Heart left ventricle (tissue), 16 donors: ENCODE measurements around the gene C2orf92. TPM values are rescaled to one million over a fixed set of nuclear protein-coding genes. Genes with fewer than 3 reads are reported as not detected.
"Not testable (repeated sequence)": the region's sequence is repeated elsewhere in the genome, so short reads cannot be mapped to it uniquely, and the experiment has no call there.

Source experiments
- ATAC-seq, 4 donors: fragments of 200-7000 bp; cut with Tn5 transposase; one replicate each; pipeline ENCODE4 v1.9.1; 2020 to 2022; ENCODE audit warnings: moderate library complexity in 4 of 4, mild to moderate bottlenecking in 3 of 4, moderate number of reproducible peaks in 1 of 4
- DNase-seq, 5 donors: peaks; one replicate each; pipeline ENCODE4 v3.0.0-alpha.2; 2020
- H3K27ac ChIP-seq, 12 donors: fragments of 200-600 bp; sonication (generic) in 4 of 12; one replicate each; pipeline versions ENCODE4 v1.5.0 to v1.8.0; 2016 to 2022; ENCODE audit warnings: mild to moderate bottlenecking in 2 of 12
- H3K27me3 ChIP-seq, 9 donors: fragments of 200-600 bp; sonication (generic) in 2 of 9; one replicate each; pipeline versions ENCODE4 v1.5.1 to v1.8.0; 2016 to 2022; ENCODE audit warnings: mild to moderate bottlenecking in 3 of 9
- H3K36me3 ChIP-seq, 9 donors: fragments of 200-600 bp; sonication (generic) in 2 of 9; one replicate each; pipeline versions ENCODE4 v1.5.0 to v1.8.0; 2018 to 2022; ENCODE audit warnings: mild to moderate bottlenecking in 2 of 9
- H3K4me1 ChIP-seq, 12 donors: fragments of 200-600 bp; sonication (generic) in 4 of 12; one replicate each; pipeline versions ENCODE4 v1.5.0 to v1.8.0; 2016 to 2022; ENCODE audit warnings: mild to moderate bottlenecking in 3 of 12
- H3K4me3 ChIP-seq, 12 donors: fragments of 200-600 bp; sonication (generic) in 4 of 12; one replicate each; pipeline versions ENCODE4 v1.5.0 to v1.8.0; 2017 to 2022; ENCODE audit warnings: mild to moderate bottlenecking in 9 of 12, moderate library complexity in 4 of 12
- H3K9me3 ChIP-seq, 12 donors: fragments of 200-600 bp; sonication (generic) in 4 of 12; one replicate each; pipeline versions ENCODE4 v1.5.0 to v1.8.0; 2016 to 2022; ENCODE audit warnings: mild to moderate bottlenecking in 1 of 12
- POLR2A ChIP-seq, 2 donors: fragments of 450-650 bp; IDR thresholded peaks; one replicate each; pipeline ENCODE4 v1.6.1; 2017; ENCODE audit warnings: antibody characterized with exemption in 2 of 2, mild to moderate bottlenecking in 2 of 2, moderate library complexity in 2 of 2
- WGBS, 4 donors: extraction: QIAGEN DNeasy Blood & Tissue Kit in 2 of 4; methylation state at CpG; one replicate each; pipeline versions ENCODE4 v1.1.5 to v1.1.7; 2013 to 2018; 5-methylcytosine and 5-hydroxymethylcytosine counted together
- intact Hi-C, 10 donors: fragments of 100-400 bp; cut with DNase I; formaldehyde crosslinking; loops; one replicate each; pipeline versions ENCODE4 v1.11.1 to v1.14.2; 2022
- polyA plus RNA-seq, 2 donors: library from polyadenylated mRNA; stranded (reverse); fragments of 200-250 nt; gene quantifications; one replicate each; pipeline ENCODE4 v1.2.3, GENCODE V29; 2013
- total RNA-seq, 9 donors: library from RNA; depleted of rRNA in 2 of 9; stranded (reverse); fragments of >200 nt in 2 of 9; fragmentation: NEBNext Ultra II Directional in 3 of 9; extraction: Animal tissue kit (Norgen Biotek cat#: 25700) in 3 of 9; gene quantifications; one replicate each; pipeline versions ENCODE4 v1.1.0 to v1.2.4, GENCODE V29; 2016 to 2023
- TF ChIP-seq, protein P1 (sequence below), 12 donors: fragments of 200-600 bp; sonication (generic) in 4 of 12; IDR thresholded peaks; one replicate each; pipeline versions ENCODE4 v1.5.0 to v1.8.0; 2018 to 2022; ENCODE audit warnings: antibody characterized with exemption in 12 of 12, mild to moderate bottlenecking in 5 of 12
- donor health status: ischemic (EF 13 %, LVEDD 7.1; RV severe dilation, severe dysfunction).
- donor health status: healthy with polysubstance abuse.
- donor health status: DM: no; HTN: yes; CAD: no.
- donor health status: DM: no; HTN: no; CAD: no.
- donor health status: ischemic (EF 25% LVEDD 6.9; RV normal size, moderate dysfunction).
- donor health status: ischemic (EF 25% LVEDD 5.7; RV mildly dilated, moderate dysfunction).
- donor health status: healthy.
- donor health status: DM: yes; HTN: yes; CAD: no.
- donor health status: ischemic (EF 35%, LVEDD 5.7; RV mildly dilated, moderate dysfunction).
- donor health status: nonischemic (EF 11% LVEDD 7.7; RV severe dilation, severe dysfunction).
- donor health status: DM: yes; HTN: yes; CAD: no.
- donor health status: PGD.
- donor health status: ischemic (EF 29% LVEDD 5.4; RV normal size, mild dysfunction).
- donor health status: nonischemic (EF 23%, LVEDD 6.1; RV moderate dilation, normal function).

Gene C2orf92
- total and polyA plus RNA-seq, 11 donors, result 0.89 to 11.0 (median 2.4) TPM

DNA sequence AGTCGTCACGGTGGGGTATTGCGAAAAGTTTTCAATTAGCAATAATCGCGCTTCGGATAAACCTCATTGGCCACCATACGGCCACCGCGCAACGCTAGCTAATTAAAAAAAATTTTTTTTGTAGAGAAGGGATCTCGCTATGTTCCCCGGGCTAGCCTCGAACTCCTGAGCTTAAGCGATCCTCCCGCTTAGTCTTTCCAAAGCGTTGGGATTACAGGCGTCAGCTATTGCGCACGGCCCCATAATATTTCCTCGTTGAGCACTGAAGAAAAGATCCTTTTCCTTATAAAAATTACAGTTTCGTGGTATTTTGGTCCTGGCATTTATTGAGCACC, 4.9 kb upstream of the C2orf92 start:
- Histone ChIP-seq H3K36me3 (peaks cover 0 to 11% (median 4%) of the 10 kb centered on the region in 9 donors), H3K27ac (peak overlapping the region; percentile 88 to 99 (median 96)), H3K4me1 (peaks cover 4 to 38% (median 30%) of the 10 kb centered on the region in 12 donors), H3K9me3 (no peaks in the 10 kb centered on the region), H3K27me3 (no peaks in the 10 kb centered on the region), H3K4me3 (peak overlapping the region; percentile 57 to 98 (median 68))
- no peak for TF ChIP-seq POLR2A (IDR thresholded peaks at IDR 0.05)
- TF ChIP-seq, protein P1, sequence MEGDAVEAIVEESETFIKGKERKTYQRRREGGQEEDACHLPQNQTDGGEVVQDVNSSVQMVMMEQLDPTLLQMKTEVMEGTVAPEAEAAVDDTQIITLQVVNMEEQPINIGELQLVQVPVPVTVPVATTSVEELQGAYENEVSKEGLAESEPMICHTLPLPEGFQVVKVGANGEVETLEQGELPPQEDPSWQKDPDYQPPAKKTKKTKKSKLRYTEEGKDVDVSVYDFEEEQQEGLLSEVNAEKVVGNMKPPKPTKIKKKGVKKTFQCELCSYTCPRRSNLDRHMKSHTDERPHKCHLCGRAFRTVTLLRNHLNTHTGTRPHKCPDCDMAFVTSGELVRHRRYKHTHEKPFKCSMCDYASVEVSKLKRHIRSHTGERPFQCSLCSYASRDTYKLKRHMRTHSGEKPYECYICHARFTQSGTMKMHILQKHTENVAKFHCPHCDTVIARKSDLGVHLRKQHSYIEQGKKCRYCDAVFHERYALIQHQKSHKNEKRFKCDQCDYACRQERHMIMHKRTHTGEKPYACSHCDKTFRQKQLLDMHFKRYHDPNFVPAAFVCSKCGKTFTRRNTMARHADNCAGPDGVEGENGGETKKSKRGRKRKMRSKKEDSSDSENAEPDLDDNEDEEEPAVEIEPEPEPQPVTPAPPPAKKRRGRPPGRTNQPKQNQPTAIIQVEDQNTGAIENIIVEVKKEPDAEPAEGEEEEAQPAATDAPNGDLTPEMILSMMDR (IDR thresholded peaks at IDR 0.05), result peak in 2 of 12 donors; percentile 2 to 14
- intact Hi-C loops, result loop anchor here in 4 of 10 donors (1.0 to 2.0 kb wide), 3 partner anchors 19 to 74 kb away; no protein-coding TSS in a partner anchor
- ATAC-seq, result no peak
- DNase-seq, result peak in 1 of 5 donors; percentile 8
- 7 to 10% (median 7%) methylated on average over 21 of the region's 21 CpGs for WGBS, 4 donors

DNA sequence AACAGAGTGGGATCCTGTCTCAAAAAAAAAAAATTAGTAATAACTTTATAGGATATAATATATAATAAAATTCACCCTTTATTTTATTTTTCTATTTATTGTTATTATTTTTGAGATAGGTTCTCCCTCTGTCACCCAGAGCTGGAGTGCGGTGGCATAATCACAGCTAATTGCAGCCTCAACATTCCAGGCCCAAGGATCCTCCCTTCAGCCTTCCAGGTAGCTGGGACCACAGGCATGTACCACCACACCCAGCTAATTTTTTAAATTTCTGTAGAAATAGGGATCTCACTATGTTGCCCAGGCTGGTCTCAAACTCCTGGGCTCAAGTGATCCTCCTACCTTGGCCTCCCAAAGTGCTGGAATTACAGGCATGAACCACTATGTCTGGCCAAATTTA, 958 bp downstream of the C2orf92 start:
- TF ChIP-seq, protein P1 (IDR thresholded peaks at IDR 0.05), result no peak
- TF ChIP-seq POLR2A (IDR thresholded peaks at IDR 0.05), result no peak
- peaks cover 0 to 4% (median 0%) of the 10 kb centered on the region in 9 donors for H3K36me3 ChIP-seq
- no peak for ATAC-seq
- H3K4me3 ChIP-seq, result no peak overlapping the region
- no peaks in the 10 kb centered on the region for H3K27me3 ChIP-seq
- no peaks in the 10 kb centered on the region for H3K9me3 ChIP-seq
- intact Hi-C loops, result no loop called here
- WGBS, 4 donors, result 97 to 100% (median 99%) methylated on average over 1 of the region's 1 CpG
- no peaks in the 10 kb centered on the region for H3K4me1 ChIP-seq
- no peak overlapping the region for H3K27ac ChIP-seq
- DNase-seq, result no peak

DNA sequence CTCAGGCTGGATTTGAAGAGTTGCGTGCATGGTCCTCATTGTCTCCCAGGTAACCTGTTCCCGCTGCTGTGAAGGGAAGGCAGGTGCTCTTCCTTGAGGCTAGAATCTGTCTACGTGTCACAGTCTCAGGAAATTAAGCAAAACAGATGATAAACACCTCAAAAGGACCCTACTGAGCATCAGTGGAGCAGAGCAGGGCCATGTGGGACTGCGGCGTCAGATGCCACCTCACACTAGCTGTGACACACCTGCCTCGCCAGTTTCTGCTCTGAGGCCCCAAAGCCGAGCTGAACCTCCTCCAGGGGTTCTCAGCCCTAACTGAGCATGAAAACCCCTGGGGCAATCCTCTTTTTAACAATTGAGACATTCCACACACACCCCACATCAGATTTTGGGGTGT, 2.0 kb downstream of the C2orf92 start:
- Histone ChIP-seq H3K9me3 (no peaks in the 10 kb centered on the region), H3K4me3 (no peak overlapping the region), H3K36me3 (peaks cover 0 to 4% (median 0%) of the 10 kb centered on the region in 9 donors), H3K27ac (no peak overlapping the region), H3K27me3 (no peaks in the 10 kb centered on the region), H3K4me1 (no peaks in the 10 kb centered on the region)
- ATAC-seq, result no peak
- no peak for TF ChIP-seq POLR2A (IDR thresholded peaks at IDR 0.05)
- TF ChIP-seq, protein P1 (IDR thresholded peaks at IDR 0.05), result no peak
- 97 to 98% (median 97%) methylated on average over 3 to 7 of the region's 7 CpGs for WGBS, 4 donors
- no peak for DNase-seq
- intact Hi-C loops, result no loop called here

DNA sequence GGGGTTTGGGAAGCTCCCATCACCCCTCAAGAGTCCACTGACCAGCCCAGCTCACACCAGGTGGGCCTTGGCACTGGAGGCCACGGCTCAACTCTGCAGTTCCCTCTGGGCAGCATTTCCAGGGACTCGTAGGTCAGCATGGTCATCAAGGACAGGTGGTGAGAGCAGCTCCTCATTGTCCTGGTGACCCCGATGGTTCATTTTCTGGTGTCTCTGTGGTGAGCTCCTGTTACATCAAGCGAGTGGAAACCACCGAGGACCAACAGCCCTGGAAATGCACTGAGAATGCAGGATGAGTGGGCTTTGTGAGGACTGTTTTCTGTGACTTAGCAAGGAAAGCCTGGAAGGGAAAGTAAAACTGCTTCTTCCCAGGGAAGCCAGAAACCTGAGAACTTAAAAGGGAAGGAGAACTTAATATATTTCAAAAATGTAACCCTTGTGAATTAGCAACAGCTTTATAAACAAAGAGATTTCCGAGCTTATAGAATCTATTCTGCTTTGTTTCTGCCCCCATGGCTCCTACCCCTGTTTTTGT, 3.2 kb downstream of the C2orf92 start:
- intact Hi-C loops, DNase-seq, H3K27ac ChIP-seq, ATAC-seq, H3K4me3 ChIP-seq, H3K27me3 ChIP-seq, H3K36me3 ChIP-seq, H3K4me1 ChIP-seq, H3K9me3 ChIP-seq: not testable (repeated sequence)
- WGBS, 4 donors, result 92 to 96% (median 93%) methylated on average over 5 to 6 of the region's 6 CpGs
